Measurements from ENCODE around the gene SLC22A3.

GRCh38 chr6:160386869-160387530 is 38.8 kb downstream of the SLC22A3 start:
- TF ChIP-seq CTCF (IDR thresholded peaks at IDR 0.05; ENCODE audit: low read depth, low read length, poor library complexity, severe bottlenecking) (no peak), EZH2phosphoT487 (IDR thresholded peaks at IDR 0.05; ENCODE audit: borderline replicate concordance, low read length) (no peak)
